Fibroblast of villous mesenchyme (primary cell): ENCODE data around the gene SERINC4. TPM values are rescaled to one million over a fixed set of nuclear protein-coding genes. Genes with fewer than 3 reads are reported as not detected.

Experiments
- DNase-seq: peaks from one replicate; pipeline ENCODE4 v3.0.0-alpha.2; 2010; ENCODE audit warnings: low read depth
- H3K4me3 ChIP-seq: 2 replicates; pipeline ENCODE4 v1.5.1; 2011; ENCODE audit warnings: low read depth, mild to moderate bottlenecking, low read length
- CTCF ChIP-seq: IDR thresholded peaks from 2 replicates; pipeline ENCODE4 v1.5.1; 2012; ENCODE audit warnings: low read depth, mild to moderate bottlenecking, low read length; ENCODE audit not compliant: insufficient read depth
- total RNA-seq: library from RNA; depleted of rRNA; stranded (reverse); fragments of >200 nt; gene quantifications from 2 replicates; pipeline ENCODE4 v1.2.3, GENCODE V29; 2012

Gene SERINC4
- total RNA-seq, 1 donor, result under 0.01 TPM

DNA sequence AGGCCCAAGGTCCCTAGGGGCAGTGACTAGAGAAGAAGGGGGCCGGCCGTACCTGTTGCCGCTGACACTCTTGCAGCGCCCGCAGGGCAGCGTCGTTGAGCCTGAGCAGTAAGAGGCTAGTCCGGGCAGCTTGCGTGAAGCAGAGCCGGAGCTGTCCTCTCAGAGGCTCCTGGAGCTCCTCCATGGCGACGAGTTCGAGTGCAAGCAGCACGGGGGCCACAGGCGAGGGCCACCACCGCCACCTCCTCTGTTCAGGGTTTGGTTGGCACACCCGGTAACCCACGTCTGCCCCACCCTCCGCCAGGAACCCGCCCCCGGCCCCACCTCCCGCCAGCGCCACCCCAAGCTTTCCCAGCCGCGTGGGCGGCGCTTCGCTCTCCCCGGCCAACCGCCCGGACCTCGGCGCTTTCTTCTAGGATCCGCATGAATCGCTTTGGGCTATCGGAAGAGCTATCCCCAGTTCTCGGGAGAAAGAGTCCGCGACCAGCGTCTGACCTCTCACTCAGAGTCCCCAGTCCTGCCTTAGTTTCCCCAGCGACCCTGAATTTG, 23.2 kb downstream of the SERINC4 start, which contains the start of gene ELL3:
Gene ELL3 (minus strand): TSS at position 249 of the 549 bp plus-strand sequence. CDS start 65 bp downstream, at position 184.
- peak; percentile 74 for DNase-seq
- H3K4me3 ChIP-seq, result peak within 1 kb of the TSS; percentile 74
- TF ChIP-seq CTCF, result no peak

- no peak for TF ChIP-seq CTCF
- peak overlapping the region; percentile 74 for H3K4me3 ChIP-seq
- no peak for DNase-seq
These were observed 23.8 kb downstream of the SERINC4 start for GRCh38 chr15:43776101-43776717.

DNA sequence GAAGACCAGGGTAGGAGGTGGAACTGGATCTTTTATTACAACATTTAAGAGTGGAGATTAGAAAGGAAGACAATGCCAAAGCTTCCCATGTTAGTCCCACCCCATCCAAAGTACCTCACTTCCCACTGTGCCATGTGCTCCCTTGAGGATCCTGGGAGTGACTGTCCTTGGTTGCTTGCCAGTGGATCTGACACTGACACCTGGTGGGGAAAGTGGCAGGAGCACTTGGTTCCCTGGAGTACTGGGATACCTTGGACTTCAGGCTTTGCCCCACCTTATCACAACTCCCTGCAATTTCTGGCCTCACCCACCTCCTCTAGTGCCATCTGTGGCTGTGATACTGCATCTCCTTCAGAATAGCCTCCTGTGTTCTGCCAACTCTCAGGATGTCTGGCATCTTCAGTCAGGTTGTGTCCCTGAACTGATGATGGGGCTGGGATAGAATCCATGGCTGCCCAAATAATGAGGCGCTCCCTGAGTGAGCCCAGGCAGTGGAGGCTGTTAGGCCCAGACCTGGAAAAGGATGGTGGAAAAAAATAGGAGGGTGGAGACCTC, 24.5 kb downstream of the SERINC4 start:
- peak; percentile 33 for DNase-seq
- peak overlapping the region; percentile 74 for H3K4me3 ChIP-seq
- peak; percentile 34 for TF ChIP-seq CTCF

DNA sequence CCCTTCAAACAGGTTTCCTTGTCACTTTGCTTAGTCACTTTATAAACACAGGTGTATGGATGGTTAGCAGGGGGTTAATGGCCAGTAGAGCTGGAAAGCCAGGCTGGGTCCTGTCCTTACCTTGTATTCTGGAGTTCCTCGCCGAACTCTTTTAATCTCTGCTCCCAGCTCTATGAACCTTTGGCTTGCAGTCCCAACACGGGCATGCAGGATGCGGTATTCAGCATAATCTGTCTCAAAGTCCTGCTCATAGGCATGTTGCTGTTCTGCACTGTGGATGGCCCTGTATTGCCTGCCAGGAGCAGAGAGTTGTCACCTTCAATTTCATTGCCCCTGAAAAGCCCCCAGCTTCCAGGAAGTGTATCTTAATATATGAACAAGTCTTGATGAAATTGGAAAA, 26.0 kb downstream of the SERINC4 start:
- no peak for TF ChIP-seq CTCF
- H3K4me3 ChIP-seq, result no peak overlapping the region
- no peak for DNase-seq

DNA sequence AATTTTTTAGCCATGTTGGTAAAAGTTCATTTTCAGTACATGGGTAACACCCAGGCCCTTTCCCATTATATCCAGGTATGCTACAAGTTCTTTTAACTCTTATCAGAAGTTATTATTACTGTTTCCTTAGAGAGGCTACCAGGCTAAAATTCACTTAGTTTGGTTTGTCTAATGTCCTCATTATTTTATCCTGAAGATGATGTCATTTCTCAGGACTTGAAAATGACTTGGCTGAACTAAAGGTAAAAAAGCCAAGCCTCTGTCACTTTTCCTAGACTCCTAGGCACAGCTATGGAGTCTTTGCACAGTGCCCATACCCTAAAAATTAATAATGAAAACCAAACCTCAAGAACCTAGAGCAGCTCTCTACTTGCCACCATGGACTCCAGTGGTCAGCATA, 27.4 kb downstream of the SERINC4 start:
- no peak for TF ChIP-seq CTCF
- no peak for DNase-seq
- H3K4me3 ChIP-seq, result no peak overlapping the region

GRCh38 chr15:43771816-43772215, 28.2 kb downstream of the SERINC4 start:
- TF ChIP-seq CTCF, result no peak
- no peak overlapping the region for H3K4me3 ChIP-seq
- peak; percentile 86 for DNase-seq
